Stimulated activated naive CD8-positive, alpha-beta T cell treated with anti-CD3 and anti-CD28 coated beads, Interleukin-15, amount 100 ng/mL, for 72 hours (primary cell): ENCODE measurements around the gene TEX26.

ENCODE experiments used
- ATAC-seq: fragments of 150-1000 bp; cut with Tn5 transposase; 2 replicates; pipeline ENCODE4 v1.10.0; 2021; ENCODE audit warnings: mild to moderate bottlenecking, moderate library complexity
- DNase-seq, 2 donors: peaks; one replicate each; pipeline ENCODE4 v3.0.0; 2021 to 2022
- H3K27ac Mint-ChIP-seq, 2 donors: one replicate each; pipeline ENCODE4 v1.8.0; 2022; ENCODE audit warnings: mild to moderate bottlenecking in 2 of 2, mixed read lengths in 2 of 2, moderate library complexity in 2 of 2
- H3K27me3 Mint-ChIP-seq: one replicate; pipeline ENCODE4 v1.8.0; 2022; ENCODE audit warnings: mixed read lengths
- H3K4me1 Mint-ChIP-seq: one replicate; pipeline ENCODE4 v1.8.0; 2022; ENCODE audit warnings: mild to moderate bottlenecking, mixed read lengths
- H3K4me3 Mint-ChIP-seq, 2 donors: one replicate each; pipeline ENCODE4 v1.8.0; 2022; ENCODE audit warnings: mild to moderate bottlenecking in 2 of 2, mixed read lengths in 2 of 2, moderate library complexity in 1 of 2
- H3K9me3 Mint-ChIP-seq, 2 donors: one replicate each; pipeline ENCODE4 v1.8.0; 2022; ENCODE audit warnings: mixed read lengths in 2 of 2

TEX26 gene

GRCh38 chr13:31011193-31011860, 78.9 kb downstream of the TEX26 start:
- Mint-ChIP-seq H3K4me1 (peaks cover 16% of the 10 kb centered on the region), H3K27ac (no peak overlapping the region)

GRCh38 chr13:31011901-31012654, 79.6 kb downstream of the TEX26 start:
- H3K4me3 Mint-ChIP-seq, result no peak overlapping the region
- DNase-seq (no peak), ATAC-seq (no peak)
- H3K27ac Mint-ChIP-seq, result no peak overlapping the region
- no peaks in the 10 kb centered on the region for H3K9me3 Mint-ChIP-seq
- H3K27me3 Mint-ChIP-seq, result peaks cover 79% of the 10 kb centered on the region
- peaks cover 16% of the 10 kb centered on the region for H3K4me1 Mint-ChIP-seq

More at GRCh38 chr13:31011193-31011860, 78.9 kb downstream of the TEX26 start:
- peaks cover 74% of the 10 kb centered on the region for H3K27me3 Mint-ChIP-seq
- ATAC-seq, result no peak
- no peak for DNase-seq
- H3K4me3 Mint-ChIP-seq, result no peak overlapping the region
- H3K9me3 Mint-ChIP-seq, result no peaks in the 10 kb centered on the region

- no peaks in the 10 kb centered on the region for H3K9me3 Mint-ChIP-seq
- peaks cover 79% of the 10 kb centered on the region for H3K27me3 Mint-ChIP-seq
- H3K4me3 Mint-ChIP-seq, result no peak overlapping the region
- DNase-seq (no peak), ATAC-seq (no peak)
- H3K27ac Mint-ChIP-seq, result no peak overlapping the region
- H3K4me1 Mint-ChIP-seq, result peaks cover 16% of the 10 kb centered on the region
Measured at GRCh38 chr13:31012655-31013024, 80.2 kb downstream of the TEX26 start.

GRCh38 chr13:31014456-31014855, 82.0 kb downstream of the TEX26 start:
- peaks cover 16% of the 10 kb centered on the region for H3K4me1 Mint-ChIP-seq
- H3K4me3 Mint-ChIP-seq, result no peak overlapping the region
- DNase-seq (no peak), ATAC-seq (no peak)
- H3K27ac Mint-ChIP-seq, result no peak overlapping the region
- peaks cover 83% of the 10 kb centered on the region for H3K27me3 Mint-ChIP-seq
- no peaks in the 10 kb centered on the region for H3K9me3 Mint-ChIP-seq

- no peak overlapping the region for H3K27ac Mint-ChIP-seq
- H3K4me1 Mint-ChIP-seq, result peaks cover 16% of the 10 kb centered on the region
- no peak for ATAC-seq
- H3K27me3 Mint-ChIP-seq, result peaks cover 81% of the 10 kb centered on the region
- DNase-seq, result no peak
- no peaks in the 10 kb centered on the region for H3K9me3 Mint-ChIP-seq
- H3K4me3 Mint-ChIP-seq, result no peak overlapping the region
Measured at GRCh38 chr13:31015199-31015598, 82.7 kb downstream of the TEX26 start.

- ATAC-seq, result no peak
- H3K27me3 Mint-ChIP-seq, result peaks cover 80% of the 10 kb centered on the region
- no peak for DNase-seq
- H3K4me1 Mint-ChIP-seq, result peaks cover 10% of the 10 kb centered on the region
- no peaks in the 10 kb centered on the region for H3K9me3 Mint-ChIP-seq
- H3K4me3 Mint-ChIP-seq, result no peak overlapping the region
- no peak overlapping the region for H3K27ac Mint-ChIP-seq
Measured at GRCh38 chr13:31016342-31017325, 84.2 kb downstream of the TEX26 start.

- H3K9me3 Mint-ChIP-seq, result no peaks in the 10 kb centered on the region
- ATAC-seq (no peak), DNase-seq (no peak)
- H3K27ac Mint-ChIP-seq, result no peak overlapping the region
- H3K27me3 Mint-ChIP-seq, result peaks cover 88% of the 10 kb centered on the region
- no peak overlapping the region for H3K4me3 Mint-ChIP-seq
- no peaks in the 10 kb centered on the region for H3K4me1 Mint-ChIP-seq
Measured at GRCh38 chr13:31018511-31018910, 86.1 kb downstream of the TEX26 start.

GRCh38 chr13:31020996-31021395, 88.5 kb downstream of the TEX26 start:
- DNase-seq, result no peak
- Mint-ChIP-seq H3K4me1 (no peaks in the 10 kb centered on the region), H3K27me3 (peaks cover 71% of the 10 kb centered on the region), H3K4me3 (no peak overlapping the region), H3K9me3 (no peaks in the 10 kb centered on the region), H3K27ac (no peak overlapping the region)
- ATAC-seq, result no peak

GRCh38 chr13:31022288-31022895, 89.9 kb downstream of the TEX26 start:
- no peak for DNase-seq
- Mint-ChIP-seq H3K9me3 (no peaks in the 10 kb centered on the region), H3K4me1 (no peaks in the 10 kb centered on the region), H3K27ac (no peak overlapping the region), H3K27me3 (peaks cover 60% of the 10 kb centered on the region), H3K4me3 (no peak overlapping the region)
- ATAC-seq, result no peak

- no peak overlapping the region for H3K27ac Mint-ChIP-seq
- H3K4me1 Mint-ChIP-seq, result no peaks in the 10 kb centered on the region
- no peaks in the 10 kb centered on the region for H3K9me3 Mint-ChIP-seq
- peaks cover 60% of the 10 kb centered on the region for H3K27me3 Mint-ChIP-seq
- ATAC-seq, result no peak
- DNase-seq, result no peak
- no peak overlapping the region for H3K4me3 Mint-ChIP-seq
Measured at GRCh38 chr13:31022928-31023530, 90.6 kb downstream of the TEX26 start.
